HL-60/S4 treated with retinoic acid at 250 ng/mL for 4 days and 3 days (cell line): Measurements from ENCODE around the gene SCFD1.
"Not testable (repeated sequence)": the region's sequence is repeated elsewhere in the genome, so short reads cannot be mapped to it uniquely, and the experiment has no call there.

Experiments
- in situ Hi-C: fragments of 300-500 bp; cut with MboI; formaldehyde crosslinking; loops from 2 replicates; pipeline ENCODE4 v1.7.0; 2022; ENCODE audit warnings: low sequenced_read_pairs

Gene SCFD1

DNA sequence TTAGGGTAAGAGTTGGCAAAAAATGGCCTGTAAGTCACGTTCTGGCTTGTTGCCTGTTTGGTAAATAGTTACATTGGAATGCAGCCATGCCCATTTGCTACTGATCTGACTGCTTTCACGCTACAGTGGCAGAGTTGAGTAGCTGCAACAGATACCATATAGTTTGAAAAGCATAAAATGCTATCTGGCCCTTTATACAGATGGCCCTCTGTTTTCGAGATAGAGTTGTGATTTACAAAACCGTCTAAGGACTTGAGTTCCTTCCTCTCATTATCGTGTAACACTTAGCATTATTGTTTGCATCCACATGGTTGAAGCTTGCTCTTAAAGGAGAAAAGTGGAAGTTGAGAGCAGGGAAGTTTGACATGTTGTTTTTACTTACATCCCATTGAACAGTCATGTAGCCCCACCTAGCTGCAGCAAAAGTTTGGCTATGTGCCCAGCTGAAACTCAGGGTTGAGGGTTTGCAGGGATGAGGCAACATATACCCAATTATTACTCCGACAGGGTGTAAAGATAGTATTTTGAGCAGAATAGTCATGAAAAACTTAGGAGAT lies 11.3 kb upstream of the SCFD1 start:
- in situ Hi-C loops, result no loop called here

GRCh38 chr14:30614155-30614554 lies 8.0 kb upstream of the SCFD1 start:
- in situ Hi-C loops, result no loop called here

DNA sequence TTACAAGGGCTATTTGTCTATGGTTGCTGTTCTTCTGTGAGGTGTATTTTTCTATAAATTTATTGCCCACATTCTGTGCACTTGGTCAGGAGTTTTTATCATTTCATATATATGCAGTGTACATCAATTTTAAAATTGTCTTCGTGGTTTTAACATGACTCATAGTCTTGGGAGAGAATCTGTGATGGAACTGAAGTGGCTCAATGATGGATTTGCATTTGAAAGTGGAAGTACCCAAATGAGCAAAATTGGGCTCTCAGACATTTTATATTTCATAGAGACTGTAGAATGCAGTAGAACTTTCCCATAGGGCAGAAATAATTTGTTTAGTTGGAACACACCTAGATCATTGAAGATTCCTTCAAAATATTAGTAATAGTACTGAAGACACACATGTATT lies 1.9 kb upstream of the SCFD1 start:
- in situ Hi-C loops, result no loop called here

GRCh38 chr14:30621354-30621939 lies 672 bp upstream of the SCFD1 start:
- in situ Hi-C loops, result no loop called here

DNA sequence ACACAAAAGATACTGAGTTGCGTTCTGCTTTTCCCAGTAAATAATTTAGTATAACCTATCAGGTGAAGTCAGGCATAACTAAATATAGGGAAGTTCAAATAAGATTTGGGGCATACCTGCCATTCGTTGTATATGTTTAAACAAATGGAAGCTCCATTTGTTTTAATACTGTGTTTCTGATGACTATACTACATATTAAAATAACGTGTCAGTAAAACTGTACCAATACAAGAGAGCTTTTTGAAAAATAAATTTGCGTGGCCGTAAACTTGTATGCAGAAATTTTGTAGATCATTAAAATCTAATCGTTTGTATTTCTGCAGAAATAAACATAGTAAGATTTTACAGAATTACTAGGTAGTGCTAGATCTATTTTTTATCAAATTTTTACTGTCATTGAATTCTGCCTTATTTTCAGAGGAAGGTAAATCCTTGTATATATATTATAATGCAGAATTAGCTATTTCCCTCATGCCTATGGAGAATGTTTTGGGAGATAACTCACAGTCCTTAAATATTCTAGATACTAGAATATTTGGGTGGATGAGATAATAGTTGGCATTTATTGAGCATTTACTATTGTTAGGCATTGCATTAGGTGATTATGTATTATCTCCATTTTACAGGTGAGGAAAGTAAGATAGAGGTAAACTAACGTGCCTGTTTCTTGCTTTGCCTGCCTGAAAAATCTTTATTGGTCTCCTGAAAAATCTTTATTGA lies 1.5 kb downstream of the SCFD1 start:
- in situ Hi-C loops, result no loop called here

GRCh38 chr14:30624132-30624423 lies 2.0 kb downstream of the SCFD1 start:
- in situ Hi-C loops, result no loop called here

- in situ Hi-C loops, result no loop called here
Measured at GRCh38 chr14:30625533-30625932, 3.4 kb downstream of the SCFD1 start.

GRCh38 chr14:30629432-30629831 lies 7.3 kb downstream of the SCFD1 start:
- in situ Hi-C loops, result not testable (repeated sequence)

- in situ Hi-C loops, result no loop called here
Measured at GRCh38 chr14:30630248-30630647, 8.1 kb downstream of the SCFD1 start.

DNA sequence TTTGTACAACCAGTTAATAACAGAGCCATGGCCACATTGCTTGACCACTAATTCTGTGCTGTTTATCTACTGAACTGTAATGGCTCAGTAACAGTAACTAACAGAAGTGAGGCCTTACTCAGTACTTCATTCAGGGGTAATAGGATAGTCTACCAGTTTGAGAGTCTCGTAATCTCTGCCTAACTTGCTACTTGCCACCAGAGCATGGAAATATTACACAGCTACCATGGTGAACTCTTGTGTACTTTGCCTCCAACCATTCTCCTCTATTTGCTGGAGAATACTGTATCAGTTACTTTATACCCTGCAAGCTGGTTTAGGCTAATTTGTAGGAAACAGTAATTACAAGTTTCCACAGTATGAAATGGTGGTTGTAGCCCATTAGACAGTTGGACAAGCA lies 10.6 kb downstream of the SCFD1 start:
- in situ Hi-C loops, result no loop called here

DNA sequence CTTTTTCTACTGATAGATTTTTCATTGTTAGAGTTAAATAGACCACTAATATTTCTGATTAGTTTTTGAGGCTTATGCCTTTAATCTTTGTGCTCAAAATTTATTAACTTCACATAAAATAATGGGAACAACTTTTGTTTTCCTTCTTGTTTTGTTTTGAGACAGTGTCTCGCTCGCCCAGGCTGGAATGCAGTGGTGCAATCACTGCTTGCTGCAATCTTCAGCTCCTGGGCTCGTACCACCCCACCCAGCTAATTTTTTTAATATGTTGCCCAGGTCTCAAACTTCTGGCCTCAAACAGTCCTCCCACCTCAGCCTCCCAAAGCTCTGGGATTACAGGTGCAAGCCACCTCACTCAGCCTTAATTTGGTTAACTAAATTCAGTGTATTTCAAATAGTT lies 16.8 kb downstream of the SCFD1 start:
- in situ Hi-C loops, result no loop called here

DNA sequence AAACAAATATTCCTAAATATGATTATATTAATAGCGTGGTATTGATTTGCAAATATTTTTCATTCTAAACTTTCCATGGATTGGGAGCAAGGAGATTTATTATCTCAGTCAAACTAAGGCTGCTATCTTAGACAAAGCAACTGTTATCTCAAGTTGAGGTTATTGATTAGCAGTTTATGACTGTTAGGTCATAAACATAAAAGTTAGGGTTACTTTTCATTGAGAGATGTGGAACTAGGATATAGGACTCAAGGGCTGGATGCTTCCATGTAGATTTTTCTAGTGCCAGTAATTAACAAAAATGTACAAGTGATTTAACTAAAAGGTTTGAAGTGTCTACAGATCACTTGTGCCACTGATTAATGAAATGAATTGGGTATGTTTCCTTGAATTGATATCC lies 19.1 kb downstream of the SCFD1 start:
- in situ Hi-C loops, result no loop called here

DNA sequence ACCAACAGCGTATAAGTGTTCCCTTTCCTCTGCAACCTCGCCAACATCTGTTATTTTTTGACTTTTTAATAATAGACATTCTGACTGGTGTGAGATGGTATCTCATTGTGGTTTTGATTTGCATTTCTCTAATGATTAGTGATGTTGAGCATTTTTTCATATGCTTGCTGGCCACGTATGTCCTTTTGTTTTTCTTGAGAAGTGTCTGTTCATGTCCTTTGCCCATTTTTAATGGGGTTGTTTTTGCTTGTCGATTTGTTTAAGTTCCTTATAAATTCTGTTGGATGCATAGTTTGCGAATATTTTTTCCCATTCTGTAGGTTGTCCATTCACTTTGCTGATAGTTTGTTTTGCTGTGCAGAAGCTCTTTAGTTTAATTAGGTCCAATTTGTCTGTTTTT lies 22.3 kb downstream of the SCFD1 start:
- in situ Hi-C loops, result not testable (repeated sequence)

DNA sequence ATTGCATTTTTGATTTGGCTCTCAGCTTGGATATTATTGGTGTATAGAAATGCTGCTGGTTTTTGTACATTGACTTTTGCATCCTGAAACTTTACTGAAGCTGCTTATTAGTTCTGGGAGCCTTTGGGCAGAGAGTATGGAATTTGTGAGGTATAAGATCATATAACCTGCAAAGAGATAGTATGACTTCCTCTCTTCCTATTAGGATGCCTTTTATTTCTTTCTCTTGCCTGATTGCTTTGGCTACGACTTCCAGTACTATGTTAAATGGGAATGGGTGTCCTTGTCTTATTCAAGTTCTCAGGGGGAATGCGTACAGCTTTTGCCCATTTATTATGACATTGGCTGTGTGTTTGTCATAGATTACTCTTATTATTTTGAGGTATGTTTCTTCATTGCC lies 23.5 kb downstream of the SCFD1 start:
- in situ Hi-C loops, result no loop called here

DNA sequence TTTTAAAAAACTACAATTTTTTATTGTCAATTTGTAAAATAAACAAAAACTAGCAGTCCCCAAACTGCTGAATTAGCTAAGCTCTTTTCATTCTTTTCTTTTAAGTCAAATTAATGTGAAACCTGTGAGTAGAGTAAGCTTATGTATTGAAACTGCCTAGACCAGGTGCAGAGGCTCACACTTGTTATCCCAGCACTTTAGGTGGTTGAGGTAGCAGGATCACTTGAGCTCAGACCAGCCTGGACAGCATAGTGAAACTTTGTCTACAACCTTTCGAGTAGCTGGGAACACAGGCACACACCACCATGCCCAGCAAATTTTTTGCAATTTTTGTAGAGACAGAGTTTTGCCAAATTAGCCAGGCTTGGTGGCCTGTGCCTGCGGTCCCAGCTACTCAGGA lies 26.4 kb downstream of the SCFD1 start:
- in situ Hi-C loops, result no loop called here

DNA sequence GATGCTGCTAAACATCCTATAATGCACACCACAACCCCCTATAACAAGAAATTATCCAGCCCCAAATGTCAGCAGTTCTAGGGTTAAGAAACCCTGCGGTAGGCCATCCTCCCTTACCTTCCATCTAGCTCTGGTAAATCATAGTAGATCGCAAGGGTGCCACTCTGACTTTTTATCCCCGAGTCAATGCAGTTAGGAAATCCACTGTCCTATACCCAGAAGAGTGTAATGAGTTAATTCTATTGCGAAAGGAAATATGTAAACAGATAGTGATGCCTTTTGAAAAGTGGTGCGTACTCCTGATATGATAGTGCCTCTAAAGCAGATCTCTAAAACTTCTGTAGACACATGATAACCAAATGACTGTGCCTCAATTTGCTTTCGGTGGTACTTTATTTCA lies 29.8 kb downstream of the SCFD1 start:
- in situ Hi-C loops, result loop anchor here (25.0 kb wide), 1 partner anchor 710 kb away; no protein-coding TSS in a partner anchor

DNA sequence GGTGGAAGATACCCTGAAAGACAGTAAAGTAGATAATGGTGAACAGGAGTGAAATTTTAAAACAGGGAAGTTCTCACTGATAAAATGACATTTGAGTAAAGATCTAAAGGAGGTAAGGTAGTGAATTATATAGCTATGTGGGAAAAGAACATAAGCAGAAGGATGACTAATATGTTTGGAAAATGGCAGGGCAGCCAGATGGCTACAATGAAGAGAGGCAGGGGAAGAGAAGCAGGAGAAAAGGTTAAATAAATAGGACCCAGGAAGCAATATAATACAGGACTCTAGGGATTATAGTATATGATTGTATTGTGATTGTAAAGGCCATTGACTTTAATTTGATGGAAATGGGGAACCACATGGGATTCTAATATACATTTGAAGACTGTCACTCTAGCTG lies 33.0 kb downstream of the SCFD1 start:
- in situ Hi-C loops, result loop anchor here (25.0 kb wide), 1 partner anchor 707 kb away; no protein-coding TSS in a partner anchor

DNA sequence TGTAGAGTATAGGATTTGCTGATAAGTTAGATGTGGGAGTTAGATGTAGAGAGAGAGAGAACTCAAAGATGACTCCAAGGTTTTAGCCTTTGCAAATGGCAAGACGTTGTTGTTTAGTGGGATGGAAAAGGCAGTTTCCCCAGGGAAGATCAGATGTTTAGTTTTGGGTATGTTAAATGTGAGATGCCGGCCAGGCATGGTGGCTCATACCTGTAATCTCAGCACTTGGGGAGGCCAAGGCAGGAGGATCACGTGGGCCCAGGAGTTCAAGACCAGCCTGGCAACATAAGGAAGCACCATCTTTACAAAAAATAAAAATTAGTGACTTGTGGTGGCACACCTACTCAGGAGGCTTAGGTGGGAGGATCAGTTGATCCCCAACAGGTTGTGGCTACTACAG lies 33.5 kb downstream of the SCFD1 start:
- in situ Hi-C loops, result loop anchor here (25.0 kb wide), 1 partner anchor 707 kb away; no protein-coding TSS in a partner anchor

DNA sequence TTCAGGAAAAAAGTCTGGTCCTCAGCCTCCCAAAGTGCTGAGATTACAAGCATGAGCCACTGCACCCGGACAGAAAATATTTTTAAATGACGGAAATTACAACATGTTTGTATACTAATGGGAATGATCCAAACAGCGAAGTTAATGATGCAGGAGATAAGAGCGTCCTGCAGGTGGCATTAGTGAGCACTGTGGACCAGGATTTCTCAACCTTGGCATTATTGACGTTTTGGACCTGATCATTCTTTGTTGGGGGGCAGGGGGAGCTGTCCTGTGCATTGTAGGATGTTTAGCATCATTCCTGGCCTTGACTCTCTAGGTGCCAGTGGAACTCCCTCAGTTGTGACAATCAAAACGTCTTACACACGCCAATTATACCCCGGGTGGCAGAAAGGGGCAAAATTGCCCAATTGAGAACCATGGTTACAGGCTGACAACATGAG lies 34.1 kb downstream of the SCFD1 start:
- in situ Hi-C loops, result loop anchor here (25.0 kb wide), 1 partner anchor 706 kb away; no protein-coding TSS in a partner anchor

DNA sequence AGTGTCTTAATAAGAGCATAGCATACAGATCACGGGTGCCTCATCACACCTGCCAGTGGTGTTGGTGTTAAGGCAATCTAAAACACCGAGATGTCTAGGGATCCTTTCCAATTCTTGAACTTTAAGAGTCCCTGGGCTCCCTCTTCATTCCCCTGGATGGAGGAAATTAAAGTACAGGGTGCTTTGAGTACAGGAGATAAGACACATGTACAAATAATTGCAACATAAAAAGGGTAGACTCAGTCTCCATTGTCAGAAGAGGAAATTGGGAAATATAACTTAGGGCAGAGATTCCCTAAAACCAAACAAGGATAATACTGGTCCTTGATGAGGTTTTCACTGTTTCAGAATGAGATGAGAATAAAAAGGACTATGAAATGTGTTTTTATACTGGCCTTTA lies 34.9 kb downstream of the SCFD1 start:
- in situ Hi-C loops, result loop anchor here (25.0 kb wide), 1 partner anchor 705 kb away; no protein-coding TSS in a partner anchor

DNA sequence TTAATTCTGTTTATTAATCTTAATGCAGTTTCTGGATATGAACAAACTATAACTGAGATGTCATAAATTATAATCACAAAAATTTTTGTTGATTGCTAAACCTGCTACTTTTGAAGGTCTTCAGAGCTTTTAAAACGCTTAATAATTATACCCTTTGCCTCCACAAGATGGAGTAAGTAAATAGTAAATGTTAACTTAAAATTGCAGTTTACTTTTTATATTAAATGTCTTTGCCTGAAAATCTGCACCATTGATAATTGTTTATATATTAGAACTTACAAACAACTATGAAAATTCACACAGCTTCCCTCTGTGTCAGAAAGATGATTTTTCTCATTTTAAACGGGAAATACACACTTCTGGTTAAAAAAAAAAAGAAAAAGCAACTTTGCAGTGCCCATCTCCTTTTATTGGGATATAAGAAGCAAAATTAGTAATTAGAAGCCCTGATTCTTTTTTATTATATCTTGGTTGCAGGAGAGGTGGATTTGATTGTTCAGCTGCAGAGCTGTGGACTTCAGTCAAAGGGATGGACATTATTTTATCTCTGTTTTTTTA lies 35.6 kb downstream of the SCFD1 start:
- in situ Hi-C loops, result loop anchor here (25.0 kb wide), 1 partner anchor 705 kb away; no protein-coding TSS in a partner anchor

- in situ Hi-C loops, result loop anchor here (25.0 kb wide), 1 partner anchor 704 kb away; no protein-coding TSS in a partner anchor
Measured at GRCh38 chr14:30658645-30659044, 36.5 kb downstream of the SCFD1 start.
